H1 (cell line): ENCODE results near the gene ZDHHC3. TPM values are rescaled to one million over a fixed set of nuclear protein-coding genes. Genes with fewer than 3 reads are reported as not detected.

Source experiments
- CTCF ChIA-PET: fragments of 300-600 bp; sonication (Branson Sonifier 250); formaldehyde crosslinking; loops from one replicate; lab custom pipeline; 2021; ENCODE audit not compliant: partially characterized antibody; lab: Charles Lee
- POLR2A ChIA-PET: fragments of 300-600 bp; sonication (Branson Sonifier 250); formaldehyde crosslinking; loops from one replicate; lab custom pipeline; 2021; ENCODE audit warnings: inconsistent platforms; ENCODE audit not compliant: partially characterized antibody; lab: Charles Lee
- DNase-seq, 2 experiments: peaks; one replicate each; pipeline versions ENCODE4 v3.0.0 to v3.0.0-alpha.2; 2010 to 2022; ENCODE audit warnings: low spot score in 2 of 2, low read depth in 1 of 2, mixed read lengths in 1 of 2
- FAIRE-seq: peaks from 2 replicates; lab custom pipeline; 2011; peaks lifted over from hg19 to GRCh38; lab: Jason Lieb, UNC
- H2AFZ ChIP-seq: 2 replicates; pipeline ENCODE4 v1.8.1; 2012; ENCODE audit warnings: low read length, inconsistent platforms
- H2AK5ac ChIP-seq: 2 replicates; pipeline ENCODE4 v1.6.1; 2013; ENCODE audit warnings: low read depth, low read length
- H2BK120ac ChIP-seq: replicated peaks from 2 replicates; pipeline ENCODE3; 2013; ENCODE audit warnings: low read depth, low read length, inconsistent platforms
- H2BK12ac ChIP-seq: 2 replicates; pipeline ENCODE4 v1.6.1; 2013; ENCODE audit warnings: low read depth, low read length
- H2BK15ac ChIP-seq: 2 replicates; pipeline ENCODE4 v1.6.1; 2013; ENCODE audit warnings: low read length
- H2BK20ac ChIP-seq: 2 replicates; pipeline ENCODE4 v1.6.1; 2013; ENCODE audit warnings: low read length
- H2BK5ac ChIP-seq: 2 replicates; pipeline ENCODE4 v1.6.1; 2013; ENCODE audit warnings: low read depth, low read length
- H3K14ac ChIP-seq: 2 replicates; pipeline ENCODE4 v1.6.1; 2013; ENCODE audit warnings: inconsistent platforms; ENCODE audit not compliant: insufficient read length
- H3K18ac ChIP-seq: 2 replicates; pipeline ENCODE4 v1.6.1; 2013; ENCODE audit warnings: low read length; ENCODE audit errors: extremely low read depth
- H3K23ac ChIP-seq: 2 replicates; pipeline ENCODE4 v1.6.1; 2013; ENCODE audit warnings: inconsistent platforms; ENCODE audit not compliant: insufficient read length
- H3K23me2 ChIP-seq: 2 replicates; pipeline ENCODE4 v1.6.1; 2013; ENCODE audit warnings: low read depth, low read length
- H3K27ac ChIP-seq: 2 replicates; pipeline ENCODE4 v1.6.1; 2011; ENCODE audit warnings: low read depth, low read length, inconsistent platforms
- H3K27me3 ChIP-seq, 4 experiments: replicated peaks in 1 of 4; 1 replicate in 1 of 4; 2 replicates in 3 of 4; pipeline versions ENCODE4 v1.6.1 to v1.8.1; 2011 to 2013; ENCODE audit warnings: low read length in 3 of 4, mild to moderate bottlenecking in 3 of 4, inconsistent platforms in 2 of 4, mixed read lengths in 2 of 4, moderate library complexity in 1 of 4; ENCODE audit not compliant: control insufficient read depth in 3 of 4, insufficient read depth in 3 of 4; ENCODE audit errors: extremely low read depth in 1 of 4
- H3K36me3 ChIP-seq, 4 experiments: 2 replicates each; pipeline versions ENCODE4 v1.6.1 to v1.8.1; 2011 to 2013; ENCODE audit warnings: mild to moderate bottlenecking in 4 of 4, low read length in 3 of 4, moderate library complexity in 2 of 4, control low read depth in 1 of 4, inconsistent platforms in 1 of 4; ENCODE audit not compliant: insufficient read depth in 4 of 4, control insufficient read depth in 2 of 4
- H3K4ac ChIP-seq: replicated peaks from 2 replicates; pipeline ENCODE3; 2013; ENCODE audit warnings: low read length, low read depth, mixed read lengths, inconsistent platforms; ENCODE audit not compliant: insufficient read length
- H3K4me1 ChIP-seq, 4 experiments: replicated peaks in 1 of 4; 1 replicate in 1 of 4; 2 replicates in 3 of 4; pipeline versions ENCODE4 v1.6.1 to v1.8.1; 2011 to 2013; ENCODE audit warnings: low read length in 3 of 4, inconsistent platforms in 2 of 4, mixed read lengths in 1 of 4; ENCODE audit not compliant: insufficient read depth in 4 of 4, control insufficient read depth in 3 of 4
- H3K4me2 ChIP-seq, 2 experiments: 2 replicates each; pipeline versions ENCODE4 v1.6.1 to v1.8.1; 2011 to 2013; ENCODE audit warnings: low read depth in 2 of 2, low read length in 2 of 2, control low read depth in 1 of 2, inconsistent platforms in 1 of 2, mild to moderate bottlenecking in 1 of 2; ENCODE audit not compliant: insufficient read depth in 1 of 2
- H3K4me3 ChIP-seq, 4 experiments: fragments of 200-600, 300-600 bp in 1 of 4; sonication (generic), shearing (Covaris generic), sonication (Bioruptor Twin) in 1 of 4; 2 replicates each; pipeline versions ENCODE4 v1.5.1 to v1.8.1; 2011 to 2016; ENCODE audit warnings: low read length in 4 of 4, low read depth in 3 of 4, control low read depth in 2 of 4, inconsistent platforms in 2 of 4, mild to moderate bottlenecking in 2 of 4, mixed read lengths in 1 of 4, moderate library complexity in 1 of 4; ENCODE audit not compliant: insufficient read depth in 2 of 4; ENCODE audit errors: extremely low read depth in 1 of 4
- H3K56ac ChIP-seq: replicated peaks from 2 replicates; pipeline ENCODE3; 2013; ENCODE audit warnings: low read depth, mild to moderate bottlenecking, mixed read lengths, low read length, inconsistent platforms; ENCODE audit not compliant: insufficient read length
- H3K79me1 ChIP-seq: 2 replicates; pipeline ENCODE4 v1.6.1; 2013; ENCODE audit warnings: low read depth, low read length, control low read depth
- H3K79me2 ChIP-seq, 2 experiments: 2 replicates each; pipeline versions ENCODE4 v1.6.1 to v1.8.1; 2012 to 2013; ENCODE audit warnings: low read length in 2 of 2, mild to moderate bottlenecking in 2 of 2, inconsistent platforms in 1 of 2; ENCODE audit not compliant: insufficient read depth in 2 of 2, control insufficient read depth in 1 of 2
- H3K9ac ChIP-seq, 4 experiments: replicated peaks in 1 of 4; 1 replicate in 1 of 4; 2 replicates in 3 of 4; pipeline versions ENCODE4 v1.6.1 to v1.8.1; 2011 to 2013; ENCODE audit warnings: low read depth in 3 of 4, low read length in 3 of 4, control low read depth in 2 of 4, mild to moderate bottlenecking in 2 of 4, moderate library complexity in 2 of 4, inconsistent platforms in 1 of 4; ENCODE audit errors: extremely low read depth in 1 of 4
- H3K9me3 ChIP-seq, 2 experiments: 2 replicates each; pipeline versions ENCODE4 v1.6.1 to v1.8.1; 2012 to 2013; ENCODE audit warnings: mild to moderate bottlenecking in 2 of 2, moderate library complexity in 2 of 2, control low read depth in 1 of 2, inconsistent platforms in 1 of 2, low read depth in 1 of 2, low read length in 1 of 2, mixed read lengths in 1 of 2; ENCODE audit not compliant: insufficient read depth in 2 of 2
- H4K20me1 ChIP-seq, 2 experiments: replicated peaks in 1 of 2; 2 replicates each; pipeline versions ENCODE3 to v1.8.1; 2011 to 2013; ENCODE audit warnings: inconsistent platforms in 2 of 2, low read length in 2 of 2, mild to moderate bottlenecking in 1 of 2; ENCODE audit not compliant: insufficient read depth in 2 of 2, control insufficient read depth in 1 of 2
- H4K5ac ChIP-seq: 2 replicates; pipeline ENCODE4 v1.6.1; 2013; ENCODE audit warnings: low read length, low read depth, mixed read lengths, inconsistent platforms; ENCODE audit not compliant: insufficient read length
- H4K8ac ChIP-seq: 2 replicates; pipeline ENCODE4 v1.8.0; 2013; ENCODE audit warnings: mild to moderate bottlenecking, moderate library complexity, low read length, inconsistent platforms; ENCODE audit not compliant: insufficient read depth; ENCODE audit errors: extremely low read depth
- H4K91ac ChIP-seq: replicated peaks from 2 replicates; pipeline ENCODE3; 2013; ENCODE audit warnings: low read length, mixed read lengths, inconsistent platforms; ENCODE audit not compliant: insufficient read length
- CBX5 ChIP-seq: fragments of 300-800, 300-1000 bp; sonication (generic); IDR thresholded peaks from 2 replicates; pipeline ENCODE4 v1.7.1; 2016; ENCODE audit warnings: antibody characterized with exemption, low read length, low read depth
- CBX8 ChIP-seq: fragments of 300-800, 300-1000 bp; sonication (generic); IDR thresholded peaks from 2 replicates; pipeline ENCODE4 v1.7.1; 2016; ENCODE audit warnings: low read depth, low read length, borderline replicate concordance
- CHD1 ChIP-seq: IDR thresholded peaks from 2 replicates; pipeline ENCODE4 v1.6.1; 2012; ENCODE audit warnings: low read depth, low read length, improper control_type of control experiment
- CREB1 ChIP-seq: IDR thresholded peaks from 2 replicates; pipeline ENCODE4 v1.6.1; 2012; ENCODE audit warnings: inconsistent platforms
- EP300 ChIP-seq, 2 experiments: IDR thresholded peaks; 1 replicate in 1 of 2; 2 replicates in 1 of 2; pipeline ENCODE4 v1.6.1; 2011 to 2012; ENCODE audit warnings: low read depth in 2 of 2, low read length in 2 of 2, mild to moderate bottlenecking in 2 of 2, borderline replicate concordance in 1 of 2, inconsistent platforms in 1 of 2, moderate library complexity in 1 of 2
- FOSL1 ChIP-seq: IDR thresholded peaks from 2 replicates; pipeline ENCODE4 v1.6.1; 2011; ENCODE audit warnings: mild to moderate bottlenecking, low read depth, low read length, moderate library complexity; ENCODE audit not compliant: insufficient read depth
- HDAC2 ChIP-seq, 2 experiments: fragments of 300-600 bp in 1 of 2; sonication (generic) in 1 of 2; IDR thresholded peaks; 2 replicates each; pipeline ENCODE4 v1.6.1; 2011 to 2012; ENCODE audit warnings: low read depth in 2 of 2, low read length in 2 of 2, mild to moderate bottlenecking in 2 of 2, moderate library complexity in 2 of 2, borderline replicate concordance in 1 of 2, inconsistent platforms in 1 of 2
- POLR2AphosphoS5 ChIP-seq: IDR thresholded peaks from 2 replicates; pipeline ENCODE4 v1.6.1; 2011; ENCODE audit warnings: low read depth, low read length
- POU5F1 ChIP-seq: IDR thresholded peaks from 2 replicates; pipeline ENCODE4 v1.6.1; 2011; ENCODE audit warnings: low read depth, mild to moderate bottlenecking, low read length, moderate library complexity
- SUZ12 ChIP-seq: fragments of 200-600 bp; sonication (generic); IDR thresholded peaks from 2 replicates; pipeline ENCODE4 v1.6.1; 2012; ENCODE audit warnings: mild to moderate bottlenecking, inconsistent platforms, low read length, moderate library complexity, mixed read lengths
- ZNF274 ChIP-seq: IDR thresholded peaks from 2 replicates; pipeline ENCODE4 v1.7.0; 2012; ENCODE audit warnings: low read length, borderline replicate concordance; ENCODE audit errors: extremely low read depth
- WGBS, 2 experiments: shearing (Covaris generic) in 1 of 2; methylation state at CpG; one replicate each; pipeline versions ENCODE4 v1.1.6 to v1.1.7; 2013 to 2015; ENCODE audit warnings: low lambda C conversion rate in 2 of 2, mixed read lengths in 2 of 2, inconsistent platforms in 1 of 2, low coverage in 1 of 2, missing lambda C conversion rate in 1 of 2; ENCODE audit not compliant: insufficient replicate concordance in 2 of 2, insufficient coverage in 1 of 2, insufficient read length in 1 of 2; ENCODE audit errors: extremely low coverage in 1 of 2, missing lambda C conversion rate in 1 of 2; 5-methylcytosine and 5-hydroxymethylcytosine counted together
- polyA plus RNA-seq, 7 experiments: library from polyadenylated mRNA; depleted of rRNA in 3 of 7; stranded (reverse) in 5 of 7; unstranded in 2 of 7; fragments of >200 nt in 5 of 7; fragments of 200-250 nt in 2 of 7; gene quantifications; 1 replicate in 5 of 7; 2 replicates in 1 of 7; 4 replicates in 1 of 7; pipeline versions ENCODE4 v1.2.1 to v1.2.3, GENCODE V29; 2011 to 2013; ENCODE audit warnings: missing spikeins in 2 of 7, mixed read lengths in 2 of 7
- total RNA-seq: library from RNA; stranded (reverse); fragmentation: NEBNext Ultra II Directional; extraction: Animal tissue kit (Norgen Biotek cat#: 25700); gene quantifications from 2 replicates; pipeline ENCODE4 v1.2.1, GENCODE V29; 2021

The ZDHHC3 gene
- total and polyA plus RNA-seq, 2 of the 8 experiments (the other 6 are each of a cell fraction or from before 2014, with no cell fraction given) = 77.4 to 88.7 TPM

DNA sequence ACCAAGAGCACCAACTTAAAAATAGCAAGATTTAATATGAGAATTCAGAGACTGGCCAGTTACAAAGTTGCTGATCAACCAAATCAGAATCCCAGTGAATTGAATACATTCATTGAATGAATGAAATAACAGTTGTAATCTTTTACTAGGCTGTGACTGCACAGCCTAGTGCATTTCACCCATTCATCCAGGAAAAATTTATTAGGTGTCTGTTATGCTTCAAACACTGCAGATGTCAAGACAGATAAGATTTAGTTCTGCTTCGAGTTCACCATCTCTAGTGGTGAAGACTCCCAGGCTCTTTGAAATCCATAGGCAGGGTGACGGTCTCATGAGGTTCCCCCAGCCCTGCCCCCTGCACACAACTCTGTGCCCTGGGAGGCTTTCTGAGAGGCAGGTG, 72.7 kb downstream of the ZDHHC3 start:
- H3K27me3 ChIP-seq = no peaks in the 10 kb centered on the region
- no peak overlapping the region for H2BK5ac ChIP-seq
- H4K91ac ChIP-seq = no peak overlapping the region
- ChIA-PET POLR2A (no interaction called here), CTCF (interaction anchor here (2.9 kb wide), 1 partner anchor 11 kb away, joined by 20 read pairs; no protein-coding TSS in a partner anchor)
- H3K23me2 ChIP-seq = no peaks in the 10 kb centered on the region
- H3K36me3 ChIP-seq = no peaks in the 10 kb centered on the region
- no peaks in the 10 kb centered on the region for H3K79me2 ChIP-seq
- no peak overlapping the region for H2AFZ ChIP-seq
- H2BK120ac ChIP-seq = no peak overlapping the region
- no peak overlapping the region for H3K23ac ChIP-seq
- H2BK15ac ChIP-seq = no peak overlapping the region
- H2BK20ac ChIP-seq = no peak overlapping the region
- DNase-seq = no peak
- H3K18ac ChIP-seq = no peak overlapping the region
- H3K9me3 ChIP-seq = peaks cover 17 to 21% of the 10 kb centered on the region in 2 experiments; a peak in 3 of 4 replicates
- H3K9ac ChIP-seq = no peak overlapping the region
- H4K8ac ChIP-seq = no peak overlapping the region
- H3K56ac ChIP-seq = no peak overlapping the region
- H2AK5ac ChIP-seq = no peak overlapping the region
- 96% methylated on average over 2 of the region's 2 CpGs; no CpG with 5 or more reads in 1 of the 2 experiments for WGBS, 2 experiments
- no peak overlapping the region for H3K4ac ChIP-seq
- peaks cover 0 to 9% (median 6%) of the 10 kb centered on the region in 4 experiments; a peak in 4 of 7 replicates for H3K4me1 ChIP-seq
- H3K79me1 ChIP-seq = no peaks in the 10 kb centered on the region; the same call in 1 of the 2 replicates
- no peak overlapping the region for H3K4me3 ChIP-seq
- H3K14ac ChIP-seq = no peak overlapping the region
- H4K20me1 ChIP-seq = no peaks in the 10 kb centered on the region
- H2BK12ac ChIP-seq = no peak overlapping the region
- no peak overlapping the region for H3K27ac ChIP-seq
- H3K4me2 ChIP-seq = no peak overlapping the region
- H4K5ac ChIP-seq = no peak overlapping the region
- FAIRE-seq = no peak
- TF ChIP-seq CHD1 (no peak), FOSL1 (no peak), EP300 (IDR thresholded peaks at IDR 0.05; ENCODE audit: borderline replicate concordance in 1 of 2, low read depth in 2 of 2, low read length in 2 of 2) (no peak), CBX5 (no peak), ZNF274 (no peak), HDAC2 (IDR thresholded peaks at IDR 0.05; ENCODE audit: borderline replicate concordance in 1 of 2, low read depth in 2 of 2, low read length in 2 of 2) (no peak), CBX8 (no peak), POU5F1 (no peak), CREB1 (no peak), POLR2AphosphoS5 (no peak), SUZ12 (no peak)
